Colonic mucosa (tissue), 4 donors: Measurements from ENCODE around the gene UCN2. TPM values are rescaled to one million over a fixed set of nuclear protein-coding genes. Genes with fewer than 3 reads are reported as not detected.

Experiments used
- DNase-seq: peaks from one replicate; pipeline ENCODE4 v3.0.0-alpha.2; 2020
- H3K27ac ChIP-seq: fragments of 200-600 bp; one replicate; pipeline ENCODE4 v1.8.0; 2021
- H3K27me3 ChIP-seq: fragments of 200-600 bp; one replicate; pipeline ENCODE4 v1.8.0; 2021
- H3K36me3 ChIP-seq: fragments of 200-600 bp; one replicate; pipeline ENCODE4 v1.8.0; 2021
- H3K4me1 ChIP-seq: fragments of 200-600 bp; one replicate; pipeline ENCODE4 v1.8.0; 2021; ENCODE audit warnings: mild to moderate bottlenecking
- H3K4me3 ChIP-seq: fragments of 200-600 bp; one replicate; pipeline ENCODE4 v1.8.0; 2021
- H3K9ac ChIP-seq, 2 donors: one replicate each; pipeline ENCODE4 v1.7.0; 2013; ENCODE audit warnings: control low read depth in 2 of 2, low read depth in 2 of 2, low read length in 2 of 2
- H3K9me3 ChIP-seq: fragments of 200-600 bp; one replicate; pipeline ENCODE4 v1.8.0; 2021
- CTCF ChIP-seq: fragments of 200-600 bp; IDR thresholded peaks from one replicate; pipeline ENCODE4 v1.8.0; 2022; ENCODE audit warnings: antibody characterized with exemption, mild to moderate bottlenecking
- intact Hi-C: fragments of 100-400 bp; cut with DNase I; formaldehyde crosslinking; loops from one replicate; pipeline ENCODE4 v1.14.1; 2022
- total RNA-seq, 2 donors: library from RNA; stranded (reverse); fragmentation: NEBNext Ultra II Directional in 1 of 2; extraction: Animal tissue kit (Norgen Biotek cat#: 25700) in 1 of 2; gene quantifications; one replicate each; pipeline ENCODE4 v1.2.1, GENCODE V29; 2021
- donor health status: healthy.
- donor health status: DM: no; HTN: no; CAD: no.
- donor health status: DM: no; HTN: no; CAD: no.

The UCN2 gene
- total RNA-seq, result not detected

- intact Hi-C loops, result no loop called here
- TF ChIP-seq CTCF, result no peak
- Histone ChIP-seq H3K27me3 (no peaks in the 10 kb centered on the region), H3K27ac (no peak within 1 kb of the TSS), H3K4me3 (no peak within 1 kb of the TSS), H3K9me3 (no peaks in the 10 kb centered on the region), H3K36me3 (no peaks in the 10 kb centered on the region), H3K9ac (no peak within 1 kb of the TSS), H3K4me1 (peaks cover 4% of the 10 kb centered on the region)
- no peak for DNase-seq
Observed at GRCh38 chr3:48563382-48563918, at the start of gene UCN2. Gene UCN2, minus strand, starts transcription at chr3:48563781. Its CDS starts 657 bp downstream, at chr3:48563124.

GRCh38 chr3:48612309-48612708, 48.7 kb upstream of the UCN2 start:
- Histone ChIP-seq H3K27me3 (no peaks in the 10 kb centered on the region), H3K4me3 (no peak overlapping the region), H3K36me3 (no peaks in the 10 kb centered on the region), H3K27ac (no peak overlapping the region), H3K4me1 (no peaks in the 10 kb centered on the region), H3K9me3 (peaks cover under 1% of the 10 kb centered on the region), H3K9ac (no peak overlapping the region)
- no peak for TF ChIP-seq CTCF
- DNase-seq, result no peak
- intact Hi-C loops, result no loop called here

GRCh38 chr3:48609088-48610005, 45.8 kb upstream of the UCN2 start, which contains the start of gene UQCRC1:
Gene UQCRC1, minus strand, starts transcription at chr3:48609646. Its CDS starts 26 bp downstream, at chr3:48609620.
- H3K4me1 ChIP-seq, result no peaks in the 10 kb centered on the region
- H3K36me3 ChIP-seq, result peaks cover 14% of the 10 kb centered on the region
- peak; percentile 92 for DNase-seq
- no peaks in the 10 kb centered on the region for H3K9me3 ChIP-seq
- no peaks in the 10 kb centered on the region for H3K27me3 ChIP-seq
- peak; percentile 45 for TF ChIP-seq CTCF
- H3K27ac ChIP-seq, result peak within 1 kb of the TSS; percentile 64
- H3K4me3 ChIP-seq, result peak within 1 kb of the TSS; percentile 75
- H3K9ac ChIP-seq, result peak within 1 kb of the TSS; percentile 92 to 98
- intact Hi-C loops, result loop anchor here (2.0 kb wide), 1 partner anchor 45 kb away; no protein-coding TSS in a partner anchor

- H3K4me3 ChIP-seq, result no peak overlapping the region
- H3K4me1 ChIP-seq, result no peaks in the 10 kb centered on the region
- no peaks in the 10 kb centered on the region for H3K27me3 ChIP-seq
- H3K9me3 ChIP-seq, result no peaks in the 10 kb centered on the region
- H3K27ac ChIP-seq, result no peak overlapping the region
- intact Hi-C loops, result no loop called here
- TF ChIP-seq CTCF, result no peak
- DNase-seq, result no peak
- no peak overlapping the region for H3K9ac ChIP-seq
- peaks cover 31% of the 10 kb centered on the region for H3K36me3 ChIP-seq
Observed at GRCh38 chr3:48607519-48607918, 43.9 kb upstream of the UCN2 start.

GRCh38 chr3:48601622-48601994, 38.0 kb upstream of the UCN2 start:
- Histone ChIP-seq H3K4me1 (peaks cover 7% of the 10 kb centered on the region), H3K4me3 (no peak overlapping the region), H3K36me3 (peaks cover 51% of the 10 kb centered on the region), H3K27me3 (no peaks in the 10 kb centered on the region), H3K27ac (no peak overlapping the region), H3K9ac (no peak overlapping the region), H3K9me3 (no peaks in the 10 kb centered on the region)
- no peak for TF ChIP-seq CTCF
- no peak for DNase-seq
- intact Hi-C loops, result no loop called here
